Neural crest cell (in vitro differentiated cells): ENCODE measurements around the gene MSLN. TPM values are rescaled to one million over a fixed set of nuclear protein-coding genes. Genes with fewer than 3 reads are reported as not detected.

Experiments
- DNase-seq: peaks from one replicate; pipeline ENCODE4 v3.0.0; 2021; ENCODE audit warnings: low read depth, mixed read lengths, low spot score
- H3K27ac Mint-ChIP-seq: one replicate; pipeline ENCODE4 v1.8.0; 2021; ENCODE audit warnings: mild to moderate bottlenecking, mixed read lengths; ENCODE audit not compliant: unreplicated experiment
- H3K27me3 Mint-ChIP-seq: 2 replicates; pipeline ENCODE4 v1.8.0; 2021; ENCODE audit warnings: low read depth, mild to moderate bottlenecking, mixed read lengths
- H3K36me3 Mint-ChIP-seq: 2 replicates; pipeline ENCODE4 v1.8.0; 2021; ENCODE audit warnings: low read depth, mild to moderate bottlenecking, mixed read lengths
- H3K4me1 Mint-ChIP-seq: 2 replicates; pipeline ENCODE4 v1.8.0; 2021; ENCODE audit warnings: mixed read lengths
- H3K4me3 Mint-ChIP-seq: one replicate; pipeline ENCODE4 v1.8.0; 2021; ENCODE audit warnings: mild to moderate bottlenecking, mixed read lengths
- H3K9me3 Mint-ChIP-seq: 2 replicates; pipeline ENCODE4 v1.8.0; 2021; ENCODE audit warnings: mixed read lengths
- total RNA-seq: library from RNA; stranded (reverse); gene quantifications from 2 replicates; pipeline ENCODE4 v1.2.1, GENCODE V29; 2021
- TF ChIP-seq, protein P1 (sequence below): fragments of 200-600 bp; sonication (generic); conservative IDR thresholded peaks from 2 replicates; pipeline ENCODE4 v1.5.0; 2021; ENCODE audit warnings: antibody characterized with exemption, mild to moderate bottlenecking

MSLN gene
- total RNA-seq, 1 donor from 2014 or later: not detected

DNA sequence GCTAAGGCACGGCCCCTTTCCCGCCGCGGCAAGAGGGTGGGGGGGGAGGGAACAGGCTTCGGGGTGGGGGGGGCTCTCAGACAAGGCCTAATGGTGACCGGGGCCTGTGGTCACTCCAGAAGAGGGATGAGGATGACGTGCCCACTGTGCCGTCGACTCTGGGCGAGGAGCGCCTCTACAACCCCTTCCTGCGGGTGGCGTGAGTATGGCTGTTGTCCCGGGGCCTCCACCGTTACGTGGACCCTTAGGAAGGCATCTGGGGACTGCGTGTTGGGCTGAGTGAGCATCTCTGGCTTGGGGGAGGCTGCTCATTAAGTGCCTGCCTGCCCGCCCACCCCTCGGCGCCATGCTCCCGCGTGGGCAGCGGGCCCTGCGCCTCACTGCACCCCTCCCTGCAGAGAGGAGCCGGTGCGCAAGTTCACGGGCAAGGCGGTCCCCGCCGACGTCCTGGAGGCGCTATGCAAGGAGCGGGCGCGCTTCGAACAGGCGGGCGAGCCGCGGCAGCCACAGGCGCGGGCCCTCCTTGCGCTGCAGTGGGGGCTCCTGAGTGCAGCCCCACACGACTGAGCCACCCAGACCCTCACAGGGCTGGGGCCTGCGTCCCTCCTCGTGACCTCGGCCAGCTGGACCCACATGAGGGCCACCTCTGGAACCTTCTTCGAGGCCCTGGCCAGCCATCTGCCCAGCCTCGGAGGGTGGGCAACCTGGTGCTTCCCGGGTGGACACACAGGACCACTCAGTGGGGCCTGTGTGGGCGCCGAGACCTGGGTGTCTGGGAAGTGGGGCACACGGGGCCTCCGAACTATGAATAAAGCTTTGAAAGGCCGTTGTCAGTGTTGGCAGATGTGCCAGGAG, 31.4 kb upstream of the MSLN start:
- Mint-ChIP-seq H3K9me3 (no peaks in the 10 kb centered on the region), H3K36me3 (no peaks in the 10 kb centered on the region), H3K27ac (no peak overlapping the region), H3K27me3 (peaks cover 6% of the 10 kb centered on the region), H3K4me3 (peak overlapping the region; percentile 59), H3K4me1 (no peaks in the 10 kb centered on the region)
- TF ChIP-seq, protein P1, sequence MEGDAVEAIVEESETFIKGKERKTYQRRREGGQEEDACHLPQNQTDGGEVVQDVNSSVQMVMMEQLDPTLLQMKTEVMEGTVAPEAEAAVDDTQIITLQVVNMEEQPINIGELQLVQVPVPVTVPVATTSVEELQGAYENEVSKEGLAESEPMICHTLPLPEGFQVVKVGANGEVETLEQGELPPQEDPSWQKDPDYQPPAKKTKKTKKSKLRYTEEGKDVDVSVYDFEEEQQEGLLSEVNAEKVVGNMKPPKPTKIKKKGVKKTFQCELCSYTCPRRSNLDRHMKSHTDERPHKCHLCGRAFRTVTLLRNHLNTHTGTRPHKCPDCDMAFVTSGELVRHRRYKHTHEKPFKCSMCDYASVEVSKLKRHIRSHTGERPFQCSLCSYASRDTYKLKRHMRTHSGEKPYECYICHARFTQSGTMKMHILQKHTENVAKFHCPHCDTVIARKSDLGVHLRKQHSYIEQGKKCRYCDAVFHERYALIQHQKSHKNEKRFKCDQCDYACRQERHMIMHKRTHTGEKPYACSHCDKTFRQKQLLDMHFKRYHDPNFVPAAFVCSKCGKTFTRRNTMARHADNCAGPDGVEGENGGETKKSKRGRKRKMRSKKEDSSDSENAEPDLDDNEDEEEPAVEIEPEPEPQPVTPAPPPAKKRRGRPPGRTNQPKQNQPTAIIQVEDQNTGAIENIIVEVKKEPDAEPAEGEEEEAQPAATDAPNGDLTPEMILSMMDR: no peak
- no peak for DNase-seq

- DNase-seq: no peak
- no peaks in the 10 kb centered on the region for H3K9me3 Mint-ChIP-seq
- peak overlapping the region; percentile 41 for H3K4me3 Mint-ChIP-seq
- TF ChIP-seq, protein P1: no peak
- H3K36me3 Mint-ChIP-seq: no peaks in the 10 kb centered on the region
- H3K27me3 Mint-ChIP-seq: peaks cover 6% of the 10 kb centered on the region
- no peak overlapping the region for H3K27ac Mint-ChIP-seq
- H3K4me1 Mint-ChIP-seq: no peaks in the 10 kb centered on the region
Measured at GRCh38 chr16:729768-730665, 30.5 kb upstream of the MSLN start.

- Mint-ChIP-seq H3K4me3 (no peak overlapping the region), H3K27ac (no peak overlapping the region), H3K36me3 (no peaks in the 10 kb centered on the region), H3K9me3 (no peaks in the 10 kb centered on the region), H3K27me3 (peaks cover 4% of the 10 kb centered on the region), H3K4me1 (no peaks in the 10 kb centered on the region)
- TF ChIP-seq, protein P1: no peak
- DNase-seq: no peak
Measured at GRCh38 chr16:730666-731509, 29.6 kb upstream of the MSLN start.

- H3K27ac Mint-ChIP-seq: no peak overlapping the region
- H3K4me3 Mint-ChIP-seq: no peak overlapping the region
- H3K27me3 Mint-ChIP-seq: no peaks in the 10 kb centered on the region
- no peaks in the 10 kb centered on the region for H3K36me3 Mint-ChIP-seq
- no peaks in the 10 kb centered on the region for H3K9me3 Mint-ChIP-seq
- TF ChIP-seq, protein P1: no peak
- no peaks in the 10 kb centered on the region for H3K4me1 Mint-ChIP-seq
- no peak for DNase-seq
Measured at GRCh38 chr16:732332-732731, 28.2 kb upstream of the MSLN start.

DNA sequence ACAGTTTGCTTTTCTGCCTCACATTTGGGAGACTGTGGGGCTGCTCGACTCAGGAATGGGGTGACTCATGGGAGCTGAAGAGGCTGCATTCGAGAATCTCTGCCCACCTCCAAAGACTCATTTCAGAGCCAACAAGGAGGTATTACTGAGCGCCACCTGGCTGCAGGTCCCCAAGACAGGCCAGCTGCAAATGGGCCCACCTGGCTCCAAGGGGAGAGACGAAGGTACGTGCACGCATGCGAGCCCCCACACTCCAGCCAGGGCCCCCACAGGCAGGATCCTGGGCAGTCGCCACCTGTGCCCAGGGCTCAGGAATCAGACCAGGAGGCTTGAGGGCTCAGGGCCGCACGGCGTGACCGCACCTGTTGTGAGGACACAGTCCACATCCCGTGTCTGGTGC, 27.6 kb upstream of the MSLN start:
- TF ChIP-seq, protein P1: no peak

More for the DNA sequence above, 27.6 kb upstream of the MSLN start:
- Mint-ChIP-seq H3K27ac (no peak overlapping the region), H3K4me1 (no peaks in the 10 kb centered on the region), H3K36me3 (no peaks in the 10 kb centered on the region), H3K9me3 (no peaks in the 10 kb centered on the region), H3K27me3 (no peaks in the 10 kb centered on the region), H3K4me3 (no peak overlapping the region)
- no peak for DNase-seq
